RWPE2 (cell line): Measurements from ENCODE around the gene ASTN2.

Experiments used
- ATAC-seq: fragments of 200-7000 bp; cut with Tn5 transposase; 3 replicates; pipeline ENCODE4 v1.9.1; 2021; ENCODE audit warnings: low read depth
- DNase-seq: peaks from one replicate; pipeline ENCODE4 v3.0.0-alpha.2; 2020; ENCODE audit warnings: low spot score
- H3K27ac ChIP-seq: fragments of 450-650 bp; 2 replicates; pipeline ENCODE4 v1.5.1; 2017; ENCODE audit warnings: mild to moderate bottlenecking; ENCODE audit not compliant: poor library complexity, severe bottlenecking
- H3K27me3 ChIP-seq: fragments of 250-450 bp; sonication (Bioruptor Pico); 2 replicates; pipeline ENCODE4 v1.5.1; 2021; ENCODE audit warnings: mild to moderate bottlenecking, moderate library complexity; ENCODE audit not compliant: insufficient read depth, poor library complexity, severe bottlenecking
- H3K36me3 ChIP-seq: fragments of 250-450 bp; sonication (Bioruptor Pico); 2 replicates; pipeline ENCODE4 v1.5.1; 2020; ENCODE audit warnings: low read depth, mild to moderate bottlenecking, moderate library complexity
- H3K4me1 ChIP-seq: fragments of 250-450 bp; sonication (Bioruptor Pico); 2 replicates; pipeline ENCODE4 v1.5.1; 2021; ENCODE audit warnings: mild to moderate bottlenecking, moderate library complexity; ENCODE audit not compliant: insufficient read depth, poor library complexity, severe bottlenecking
- H3K4me3 ChIP-seq: fragments of 250-450 bp; sonication (Bioruptor Pico); 2 replicates; pipeline ENCODE4 v1.5.1; 2021; ENCODE audit warnings: mild to moderate bottlenecking, moderate library complexity; ENCODE audit not compliant: severe bottlenecking
- H3K9me3 ChIP-seq: fragments of 250-450 bp; sonication (Bioruptor Pico); 2 replicates; pipeline ENCODE4 v1.5.1; 2021; ENCODE audit warnings: mild to moderate bottlenecking, moderate library complexity; ENCODE audit not compliant: severe bottlenecking
- CTCF ChIP-seq: fragments of 450-650 bp; IDR thresholded peaks from one replicate; pipeline ENCODE4 v1.5.1; 2017; ENCODE audit warnings: mild to moderate bottlenecking, moderate library complexity; ENCODE audit not compliant: poor library complexity, severe bottlenecking

Gene ASTN2

GRCh38 chr9:117135501-117136098, 279.3 kb downstream of the ASTN2 start:
- Histone ChIP-seq H3K4me1 (no peaks in the 10 kb centered on the region), H3K9me3 (no peaks in the 10 kb centered on the region), H3K27me3 (no peaks in the 10 kb centered on the region), H3K36me3 (no peaks in the 10 kb centered on the region), H3K27ac (no peak overlapping the region), H3K4me3 (no peak overlapping the region)
- DNase-seq (no peak), ATAC-seq (no peak)
- no peak for TF ChIP-seq CTCF

GRCh38 chr9:117134826-117135500, 279.9 kb downstream of the ASTN2 start:
- Histone ChIP-seq H3K27me3 (no peaks in the 10 kb centered on the region), H3K9me3 (no peaks in the 10 kb centered on the region), H3K36me3 (no peaks in the 10 kb centered on the region), H3K27ac (no peak overlapping the region), H3K4me3 (no peak overlapping the region), H3K4me1 (no peaks in the 10 kb centered on the region)
- no peak for ATAC-seq
- TF ChIP-seq CTCF: no peak
- DNase-seq: no peak

GRCh38 chr9:117126871-117127270, 288.0 kb downstream of the ASTN2 start:
- H3K4me1 ChIP-seq: no peaks in the 10 kb centered on the region
- TF ChIP-seq CTCF: no peak
- no peaks in the 10 kb centered on the region for H3K9me3 ChIP-seq
- no peak overlapping the region for H3K27ac ChIP-seq
- no peaks in the 10 kb centered on the region for H3K36me3 ChIP-seq
- no peaks in the 10 kb centered on the region for H3K27me3 ChIP-seq
- DNase-seq (no peak), ATAC-seq (no peak)
- H3K4me3 ChIP-seq: no peak overlapping the region

- TF ChIP-seq CTCF: no peak
- no peak for DNase-seq
- Histone ChIP-seq H3K9me3 (no peaks in the 10 kb centered on the region), H3K36me3 (no peaks in the 10 kb centered on the region), H3K4me1 (no peaks in the 10 kb centered on the region), H3K4me3 (no peak overlapping the region), H3K27ac (no peak overlapping the region), H3K27me3 (no peaks in the 10 kb centered on the region)
- no peak for ATAC-seq
These were observed 289.3 kb downstream of the ASTN2 start for GRCh38 chr9:117125531-117125930.

- no peaks in the 10 kb centered on the region for H3K36me3 ChIP-seq
- no peak overlapping the region for H3K4me3 ChIP-seq
- no peaks in the 10 kb centered on the region for H3K27me3 ChIP-seq
- ATAC-seq (no peak), DNase-seq (no peak)
- H3K9me3 ChIP-seq: no peaks in the 10 kb centered on the region
- H3K27ac ChIP-seq: no peak overlapping the region
- no peak for TF ChIP-seq CTCF
- H3K4me1 ChIP-seq: peaks cover 8% of the 10 kb centered on the region
These were observed 291.1 kb downstream of the ASTN2 start for GRCh38 chr9:117123729-117124128.
